22Rv1 (cell line): ENCODE data around the gene PTCD1.

Source experiments
- ZFX ChIP-seq: fragments of 450-650 bp; IDR thresholded peaks from 2 replicates; pipeline ENCODE4 v1.6.1; 2017; ENCODE audit warnings: antibody characterized with exemption, borderline replicate concordance
- TF ChIP-seq, protein P1 (sequence below): fragments of 450-650 bp; IDR thresholded peaks from 2 replicates; pipeline ENCODE4 v1.5.1; 2017; ENCODE audit warnings: mild to moderate bottlenecking

DNA sequence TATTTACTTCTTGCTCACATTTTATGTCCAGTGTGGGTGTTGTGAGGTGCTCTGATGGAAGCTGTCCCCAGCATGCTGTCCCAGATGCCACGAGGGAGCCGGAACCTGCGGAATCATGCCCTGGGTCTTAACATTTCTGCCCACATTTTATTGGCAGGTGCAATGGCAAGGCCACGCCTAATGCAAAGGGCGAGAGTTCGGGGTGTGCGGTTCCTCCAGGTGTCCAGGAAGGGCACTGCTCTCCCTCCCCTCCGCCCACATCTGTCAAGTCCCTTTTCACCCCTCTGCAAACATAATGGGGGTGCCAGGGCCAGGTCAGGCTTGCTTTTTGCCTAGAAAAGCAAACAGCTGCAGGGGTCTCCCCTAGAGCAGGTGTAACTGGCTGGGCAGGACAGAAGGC is 46.6 kb downstream of the PTCD1 start:
- TF ChIP-seq, protein P1, sequence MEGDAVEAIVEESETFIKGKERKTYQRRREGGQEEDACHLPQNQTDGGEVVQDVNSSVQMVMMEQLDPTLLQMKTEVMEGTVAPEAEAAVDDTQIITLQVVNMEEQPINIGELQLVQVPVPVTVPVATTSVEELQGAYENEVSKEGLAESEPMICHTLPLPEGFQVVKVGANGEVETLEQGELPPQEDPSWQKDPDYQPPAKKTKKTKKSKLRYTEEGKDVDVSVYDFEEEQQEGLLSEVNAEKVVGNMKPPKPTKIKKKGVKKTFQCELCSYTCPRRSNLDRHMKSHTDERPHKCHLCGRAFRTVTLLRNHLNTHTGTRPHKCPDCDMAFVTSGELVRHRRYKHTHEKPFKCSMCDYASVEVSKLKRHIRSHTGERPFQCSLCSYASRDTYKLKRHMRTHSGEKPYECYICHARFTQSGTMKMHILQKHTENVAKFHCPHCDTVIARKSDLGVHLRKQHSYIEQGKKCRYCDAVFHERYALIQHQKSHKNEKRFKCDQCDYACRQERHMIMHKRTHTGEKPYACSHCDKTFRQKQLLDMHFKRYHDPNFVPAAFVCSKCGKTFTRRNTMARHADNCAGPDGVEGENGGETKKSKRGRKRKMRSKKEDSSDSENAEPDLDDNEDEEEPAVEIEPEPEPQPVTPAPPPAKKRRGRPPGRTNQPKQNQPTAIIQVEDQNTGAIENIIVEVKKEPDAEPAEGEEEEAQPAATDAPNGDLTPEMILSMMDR, result no peak
- no peak for TF ChIP-seq ZFX
